HG03354 (cell line): Measurements from ENCODE around the gene CAMK2D.
A peak's percentile ranks its signal among the peaks of the same experiment; 100 is the strongest.

ENCODE experiments used
- ATAC-seq: cut with Tn5 transposase; IDR thresholded peaks from one replicate; pipeline ENCODE4 v1.9.1; 2021; ENCODE audit warnings: mild to moderate bottlenecking; ENCODE audit not compliant: unreplicated experiment, poor library complexity, severe bottlenecking

Gene CAMK2D

DNA sequence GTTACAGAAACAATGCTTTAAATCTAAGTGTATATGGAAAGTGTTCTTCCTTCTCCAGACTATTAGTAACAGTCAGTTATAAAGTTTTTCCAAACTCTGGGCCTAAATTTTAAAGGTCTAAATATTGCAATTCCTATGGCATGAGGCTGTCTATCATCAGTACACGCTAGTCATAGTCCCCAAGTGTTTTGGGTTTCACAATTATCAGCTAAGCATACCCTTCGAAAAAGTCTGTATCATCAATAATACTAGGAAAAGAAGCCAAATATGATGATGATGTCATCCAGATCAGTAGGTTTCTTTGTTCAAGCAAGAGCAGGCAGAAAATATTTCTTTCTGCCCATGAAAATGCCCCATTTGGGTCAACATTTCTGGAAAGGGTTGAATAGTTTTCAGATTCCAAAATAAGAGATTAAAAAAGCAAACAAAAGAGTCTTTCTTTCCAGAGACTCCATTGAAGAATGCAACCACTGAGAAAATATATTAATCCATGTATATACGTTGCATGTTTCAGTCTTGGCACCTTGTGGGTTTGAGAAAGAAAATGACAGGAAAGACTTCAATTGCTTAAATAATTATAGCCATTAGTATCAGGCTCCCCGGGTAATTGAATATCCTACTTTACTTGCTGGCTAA is 173.8 kb downstream of the CAMK2D start:
- no peak for ATAC-seq

DNA sequence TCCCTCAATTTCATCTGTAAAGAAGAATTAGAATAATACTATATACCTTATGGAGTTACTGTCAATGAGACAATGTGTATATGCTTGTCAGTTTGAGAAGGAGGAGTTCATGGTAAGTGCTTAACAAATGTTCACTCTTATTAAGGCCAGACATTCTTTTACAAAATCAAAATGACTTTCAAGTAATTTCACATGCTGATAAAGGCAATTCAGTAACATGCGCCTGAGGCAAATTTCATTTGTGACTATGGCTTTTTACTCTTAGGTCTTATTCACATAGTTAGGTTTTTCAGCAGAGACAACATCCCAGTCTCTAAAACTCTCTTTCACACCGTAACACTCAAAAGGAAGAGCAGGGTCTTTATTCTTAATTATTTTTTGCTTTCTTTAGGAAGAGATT is 174.4 kb downstream of the CAMK2D start:
- ATAC-seq, result no peak

DNA sequence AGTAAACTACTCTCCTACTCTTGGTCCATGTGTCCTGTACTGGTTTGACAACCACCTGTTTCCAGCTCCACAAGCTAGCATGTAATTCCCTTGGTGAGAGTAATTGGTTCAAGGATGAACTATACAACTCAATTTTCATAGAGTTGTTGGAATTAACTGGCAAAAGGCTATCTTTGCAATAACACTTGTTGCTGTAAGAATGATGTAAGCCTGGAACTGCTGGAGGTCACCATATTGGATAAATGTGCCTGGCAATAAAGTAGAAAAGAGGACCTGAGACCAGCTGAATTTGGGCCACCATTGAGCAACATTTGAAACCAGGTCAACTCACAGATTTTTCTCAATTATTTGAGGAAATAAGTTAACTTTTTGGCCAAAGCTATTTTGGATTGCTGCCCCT is 175.5 kb downstream of the CAMK2D start:
- no peak for ATAC-seq

GRCh38 chr4:113584407-113585150 is 177.0 kb downstream of the CAMK2D start:
- ATAC-seq, result no peak

DNA sequence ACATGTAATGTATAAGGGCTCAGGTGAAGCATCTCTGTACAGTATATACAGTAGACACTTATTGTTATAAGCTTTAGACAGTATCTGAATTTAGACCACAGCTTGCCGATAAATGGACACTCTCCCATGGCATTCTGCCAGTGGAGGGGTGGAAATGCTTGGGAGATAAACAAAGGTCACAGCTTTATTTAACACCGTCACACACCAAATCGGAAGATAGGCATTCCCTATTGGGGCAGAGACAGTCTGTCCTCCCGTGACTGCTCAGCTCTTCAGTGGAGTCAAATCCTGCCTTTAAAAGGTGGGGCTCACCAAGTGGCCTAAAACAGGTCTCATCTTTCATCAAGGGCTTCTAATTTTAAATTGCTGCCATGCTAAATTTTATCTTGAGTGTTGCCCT is 178.8 kb downstream of the CAMK2D start:
- ATAC-seq, result no peak

- no peak for ATAC-seq
Measured at GRCh38 chr4:113579360-113579759, 182.2 kb downstream of the CAMK2D start.

- no peak for ATAC-seq
Measured at GRCh38 chr4:113576947-113577678, 184.4 kb downstream of the CAMK2D start.

DNA sequence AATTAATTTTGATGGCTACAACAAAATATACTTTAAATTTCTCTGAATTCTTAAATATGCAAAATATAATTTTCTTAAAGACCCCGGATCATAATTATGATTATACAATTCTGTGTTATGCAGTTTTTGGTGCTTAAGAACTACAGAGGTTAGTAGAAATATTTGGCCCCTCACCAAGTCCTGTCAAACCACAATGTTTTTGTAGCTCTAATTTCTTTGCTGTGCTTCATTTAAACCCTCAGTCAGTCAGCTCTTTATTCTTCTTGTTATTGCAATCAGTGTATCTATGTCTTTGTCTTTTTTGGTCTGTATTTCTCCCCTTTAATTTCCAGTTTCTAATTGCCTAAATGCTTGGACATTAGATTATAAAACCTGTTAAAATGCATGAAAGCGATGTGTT is 186.1 kb downstream of the CAMK2D start:
- no peak for ATAC-seq

GRCh38 chr4:113574636-113575103 is 186.9 kb downstream of the CAMK2D start:
- ATAC-seq, result no peak

DNA sequence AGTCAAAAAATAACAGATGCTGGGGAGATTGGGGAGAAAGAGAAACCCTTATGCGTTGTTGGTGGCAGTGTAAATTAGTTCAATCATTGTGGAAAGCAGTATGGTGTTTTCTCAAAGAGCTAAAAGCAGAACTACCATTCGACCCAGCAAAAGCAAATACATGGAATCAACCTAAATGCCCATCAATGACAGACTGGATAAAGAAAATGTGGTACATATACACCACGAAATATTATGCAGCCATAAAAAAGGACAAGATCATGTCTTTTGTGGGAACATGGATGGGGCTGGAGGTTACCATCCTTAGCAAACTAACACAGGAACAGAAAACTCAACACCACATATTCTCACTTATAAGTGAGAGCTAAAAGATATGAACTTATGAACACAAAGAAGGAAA is 188.9 kb downstream of the CAMK2D start:
- peak; percentile 58 for ATAC-seq

- no peak for ATAC-seq
Measured at GRCh38 chr4:113566015-113566795, 195.3 kb downstream of the CAMK2D start.

DNA sequence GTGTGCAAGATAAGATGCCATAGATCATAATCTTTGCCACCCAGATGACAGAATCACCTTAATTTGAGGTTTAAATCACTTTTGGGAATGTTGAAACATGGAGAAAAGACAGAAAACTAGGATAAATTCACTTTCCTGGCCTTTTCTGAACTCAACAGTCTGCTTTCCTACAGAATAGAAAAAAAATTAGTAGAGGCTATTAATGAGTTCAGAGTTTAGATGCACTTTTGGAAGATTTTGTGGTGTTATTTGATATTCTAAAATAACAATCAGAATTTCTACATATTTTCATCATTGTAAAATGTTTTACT is 195.9 kb downstream of the CAMK2D start:
- ATAC-seq, result no peak

GRCh38 chr4:113564493-113564892 is 197.0 kb downstream of the CAMK2D start:
- peak; percentile 38 for ATAC-seq

- ATAC-seq, result peak; percentile 26
Measured at GRCh38 chr4:113563691-113564378, 197.7 kb downstream of the CAMK2D start.

- ATAC-seq, result no peak
Measured at GRCh38 chr4:113561758-113562157, 199.8 kb downstream of the CAMK2D start.

DNA sequence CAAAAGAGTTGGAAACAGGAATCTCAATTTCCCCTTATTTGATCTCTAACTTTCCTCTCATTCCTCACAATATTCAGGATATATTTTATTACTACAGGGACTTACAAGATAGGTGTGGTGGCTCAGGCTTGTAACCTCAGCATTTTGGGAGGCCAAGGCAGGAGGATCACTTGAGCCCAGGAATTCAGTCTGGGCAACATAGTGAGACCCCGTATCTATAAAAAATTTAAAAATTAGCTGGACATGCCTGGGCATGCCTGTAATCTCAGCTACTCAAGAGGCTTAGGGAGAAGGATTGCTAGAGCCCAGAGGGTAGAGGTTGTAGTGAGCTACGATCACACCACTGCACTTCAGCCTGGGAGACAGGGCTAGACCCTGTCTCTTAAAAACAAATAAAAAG is 200.4 kb downstream of the CAMK2D start:
- ATAC-seq, result no peak

- no peak for ATAC-seq
Measured at GRCh38 chr4:113560579-113560978, 201.0 kb downstream of the CAMK2D start.

GRCh38 chr4:113559947-113560346 is 201.6 kb downstream of the CAMK2D start:
- ATAC-seq, result no peak

GRCh38 chr4:113556382-113557134 is 205.0 kb downstream of the CAMK2D start:
- ATAC-seq, result no peak
